Measurements from ENCODE around the gene MPV17. TPM values are rescaled to one million over a fixed set of nuclear protein-coding genes. Genes with fewer than 3 reads are reported as not detected.
A peak's percentile ranks its signal among the peaks of the same experiment; 100 is the strongest.
"Not testable (repeated sequence)": the region's sequence is repeated elsewhere in the genome, so short reads cannot be mapped to it uniquely, and the experiment has no call there.

MPV17 gene
- total RNA-seq, 1 donor from 2014 or later, result 37.2 TPM

DNA sequence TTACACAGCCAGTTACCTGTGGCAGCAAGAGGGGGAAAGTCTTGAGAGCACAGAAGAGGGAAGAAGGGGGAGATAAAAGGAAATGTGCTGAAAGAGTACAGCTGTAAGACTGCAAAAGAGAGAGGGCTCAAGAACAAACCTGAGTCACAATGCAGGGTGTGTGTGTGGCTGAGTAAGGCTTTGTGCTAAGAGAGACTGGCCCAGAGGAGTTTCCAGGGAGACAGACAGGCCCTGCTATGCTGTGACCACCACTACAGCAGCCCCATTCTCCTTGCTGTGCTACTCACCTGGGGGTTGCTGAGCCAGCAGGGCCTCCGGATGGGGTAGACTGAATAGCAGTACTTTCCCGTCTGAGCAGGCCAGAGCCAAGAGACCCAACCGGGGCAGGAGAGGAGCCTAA is 12.4 kb upstream of the MPV17 start:
- no peak for ATAC-seq (ENCODE audit: poor library complexity)
- intact Hi-C loops (cut with DNase I), result no loop called here
- DNase-seq, result no peak

DNA sequence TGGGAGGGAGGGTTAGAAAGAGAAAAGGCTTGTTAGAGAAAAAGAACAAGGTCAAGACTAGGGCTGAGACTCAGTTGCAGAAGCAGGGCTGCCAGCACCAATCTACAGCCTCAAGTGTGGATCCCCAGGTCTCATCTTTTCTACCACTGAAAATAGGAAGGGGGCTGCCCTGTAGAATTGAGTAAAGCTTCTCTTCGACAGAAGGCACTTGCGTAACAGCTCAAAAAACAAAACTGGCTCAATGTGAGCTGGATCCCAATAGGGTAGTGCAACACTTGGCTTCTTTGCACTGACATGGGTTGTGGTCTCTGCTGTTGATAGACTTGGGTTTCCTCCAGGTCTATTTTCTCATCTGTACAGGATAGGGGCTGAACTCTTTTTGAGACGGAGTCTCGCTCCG is 1.8 kb upstream of the MPV17 start:
- intact Hi-C loops (cut with DNase I), result no loop called here
- no peak for DNase-seq
- no peak for ATAC-seq (ENCODE audit: poor library complexity)

DNA sequence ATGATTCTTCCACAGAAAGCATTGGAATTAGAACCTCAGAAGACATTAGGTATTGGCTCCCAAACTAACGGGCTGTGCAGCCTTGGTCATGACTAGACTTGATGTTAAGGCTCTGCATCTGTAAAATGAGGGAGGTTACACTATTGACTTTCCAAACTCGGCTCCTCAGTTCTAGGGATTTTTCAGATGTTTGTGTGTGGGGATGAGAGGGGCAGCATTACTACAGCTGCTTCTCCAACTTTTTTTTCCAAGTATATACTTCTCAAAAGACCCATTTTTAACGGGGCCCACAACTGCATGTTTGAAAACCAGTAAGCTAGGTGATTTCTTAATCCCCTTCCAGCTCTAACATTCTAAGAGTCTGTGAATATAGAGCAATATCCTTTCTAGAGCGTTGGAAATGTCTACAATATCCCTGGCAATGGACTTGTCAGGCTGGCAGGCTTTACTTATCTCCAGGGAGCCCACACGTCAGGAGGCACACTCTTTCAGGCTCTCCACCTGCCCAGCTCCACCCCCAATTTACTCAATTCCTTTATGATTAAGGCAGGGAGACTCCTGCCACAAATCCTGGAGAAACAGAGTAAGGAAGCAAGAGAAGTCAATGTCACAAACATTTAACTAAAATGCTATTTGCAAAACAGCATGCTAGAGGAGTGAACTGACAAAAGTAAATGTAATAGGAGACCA is 844 bp upstream of the MPV17 start:
- no peak for DNase-seq
- ATAC-seq (ENCODE audit: poor library complexity), result peak; percentile 9
- intact Hi-C loops (cut with DNase I), result no loop called here

DNA sequence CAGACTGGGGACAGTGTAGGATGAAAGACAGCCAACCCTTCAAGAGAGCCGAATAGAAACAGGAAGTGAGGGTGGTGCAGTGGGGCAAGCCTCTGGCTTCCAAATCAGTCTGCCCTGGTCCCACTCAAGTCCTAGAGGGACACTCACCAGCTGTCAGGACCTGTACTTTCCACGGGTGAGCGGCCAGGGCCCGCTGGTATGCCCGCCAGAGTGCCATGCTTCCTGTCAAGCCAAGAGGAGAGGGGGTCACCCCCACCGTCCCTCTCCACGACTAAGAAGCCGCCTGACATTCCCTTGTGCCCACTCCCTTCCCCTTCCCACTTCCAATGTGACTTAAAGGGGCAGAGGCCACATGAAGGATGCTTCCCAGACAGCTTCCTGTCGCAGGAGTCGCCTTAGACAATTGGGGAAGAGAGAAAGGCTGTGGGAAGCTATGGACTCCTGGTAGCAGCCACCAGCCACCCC is 564 bp downstream of the MPV17 start:
- intact Hi-C loops (cut with DNase I), result no loop called here
- ATAC-seq (ENCODE audit: poor library complexity), result peak; percentile 11
- DNase-seq, result no peak

DNA sequence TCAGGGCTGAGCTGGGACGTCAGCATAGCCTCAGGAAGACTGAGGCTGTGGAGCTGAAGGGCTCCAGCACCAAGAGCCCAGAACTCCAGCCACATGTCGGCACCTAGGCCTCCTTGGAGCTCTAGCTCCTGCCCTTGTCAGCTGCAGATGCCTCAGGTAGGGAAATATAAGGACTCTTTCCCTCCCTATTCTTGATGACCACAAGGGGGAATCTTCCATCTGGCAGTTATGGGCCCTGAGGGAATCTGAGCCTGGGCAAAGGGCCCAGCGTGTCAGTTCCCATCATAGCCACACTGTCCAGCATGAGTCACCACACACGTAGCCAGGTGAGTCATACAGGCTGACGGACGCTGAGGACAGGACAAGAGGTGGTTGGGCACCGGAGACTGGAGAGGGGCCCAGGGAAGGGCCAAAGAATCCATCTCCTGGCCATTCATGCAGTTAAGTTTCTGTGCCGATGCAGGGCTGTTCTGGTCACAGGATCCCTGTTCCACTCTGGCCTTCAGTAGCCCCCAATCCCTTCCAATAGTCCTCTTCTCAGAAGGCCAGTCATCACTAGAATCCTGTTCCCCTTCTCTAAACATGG is 1.8 kb downstream of the MPV17 start:
- ATAC-seq (ENCODE audit: poor library complexity), result peak; percentile 65
- peak; percentile 80 for DNase-seq
- intact Hi-C loops (cut with DNase I), result no loop called here

DNA sequence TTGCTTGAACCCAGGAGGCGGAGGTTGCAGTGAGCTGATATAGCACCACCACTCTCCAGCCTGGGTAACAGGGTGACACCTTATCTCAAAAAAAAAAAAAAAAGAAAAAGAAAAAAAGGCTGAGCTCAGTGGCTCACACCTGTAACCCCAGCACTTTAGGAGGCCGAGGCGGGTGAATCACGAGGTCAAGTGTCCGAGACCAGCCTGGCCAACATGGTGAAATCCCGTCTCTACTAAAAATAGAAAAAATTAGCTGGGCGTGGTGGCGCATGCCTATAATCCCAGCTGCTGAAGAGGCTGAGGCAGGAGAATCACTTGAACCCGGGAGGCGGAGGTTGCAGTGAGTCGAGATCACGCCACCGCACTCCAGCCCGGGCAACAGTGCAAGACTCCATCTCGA is 3.1 kb downstream of the MPV17 start:
- ATAC-seq (ENCODE audit: poor library complexity); DNase-seq; intact Hi-C loops (cut with DNase I): not testable (repeated sequence)

DNA sequence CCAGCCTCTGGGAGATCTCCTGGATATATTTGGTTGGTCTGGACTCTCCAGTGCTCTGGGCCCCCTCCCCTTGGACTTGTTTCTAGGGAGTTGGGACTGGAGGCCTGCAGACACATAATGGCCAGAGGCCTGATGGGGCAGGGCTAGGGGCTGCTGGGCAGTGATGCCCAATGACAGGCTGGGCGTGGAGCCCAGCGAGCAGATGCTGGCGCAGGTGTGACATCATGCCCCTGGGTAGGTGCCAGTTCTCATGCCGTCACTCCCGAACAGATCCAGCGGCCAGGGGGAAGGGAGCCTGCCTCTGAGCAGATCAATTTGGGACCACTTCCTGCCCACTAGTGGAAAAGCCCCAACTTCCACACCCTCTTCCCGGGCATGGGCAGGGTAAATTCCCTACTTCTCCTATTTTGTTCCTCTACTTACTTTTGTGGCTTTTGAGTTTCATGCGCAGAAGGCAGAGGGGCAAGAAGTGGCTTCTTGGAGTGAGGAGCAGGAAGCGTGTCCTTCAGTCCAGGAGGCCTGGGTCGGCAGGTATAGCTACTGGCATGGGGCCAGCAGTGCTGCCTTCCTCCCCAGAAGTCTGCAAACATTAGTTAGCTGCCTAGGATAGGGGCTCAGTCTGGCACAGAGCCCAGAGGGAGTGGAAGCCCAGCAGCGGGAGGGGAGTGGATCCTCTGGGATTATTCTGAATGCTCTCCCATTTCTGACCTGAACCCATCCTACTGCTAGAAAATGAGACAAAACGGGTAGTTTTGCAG is 6.1 kb downstream of the MPV17 start:
- peak; percentile 60 for DNase-seq
- peak; percentile 14 for ATAC-seq (ENCODE audit: poor library complexity)
- intact Hi-C loops (cut with DNase I), result no loop called here

DNA sequence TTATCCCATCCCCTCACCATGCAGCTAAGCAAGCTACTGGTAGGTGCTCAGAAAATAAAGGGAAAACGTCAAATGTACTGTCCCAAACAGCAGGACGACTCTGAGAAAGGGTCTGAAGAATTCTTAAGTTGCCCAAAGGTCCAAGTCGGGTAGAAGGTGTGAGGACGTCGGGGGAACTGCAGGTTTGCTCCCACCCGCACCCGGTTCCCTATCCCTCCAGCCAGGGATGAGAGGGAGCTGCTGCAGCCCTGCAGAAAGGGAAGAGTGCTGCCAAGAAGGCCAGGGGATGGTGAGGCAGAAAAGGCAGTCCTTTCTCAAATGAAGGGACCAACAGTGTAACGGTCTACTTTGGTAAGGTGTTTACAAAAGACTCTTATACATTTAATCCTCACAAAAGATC is 7.8 kb downstream of the MPV17 start:
- DNase-seq (no peak), ATAC-seq (ENCODE audit: poor library complexity) (no peak)
- intact Hi-C loops (cut with DNase I), result no loop called here

DNA sequence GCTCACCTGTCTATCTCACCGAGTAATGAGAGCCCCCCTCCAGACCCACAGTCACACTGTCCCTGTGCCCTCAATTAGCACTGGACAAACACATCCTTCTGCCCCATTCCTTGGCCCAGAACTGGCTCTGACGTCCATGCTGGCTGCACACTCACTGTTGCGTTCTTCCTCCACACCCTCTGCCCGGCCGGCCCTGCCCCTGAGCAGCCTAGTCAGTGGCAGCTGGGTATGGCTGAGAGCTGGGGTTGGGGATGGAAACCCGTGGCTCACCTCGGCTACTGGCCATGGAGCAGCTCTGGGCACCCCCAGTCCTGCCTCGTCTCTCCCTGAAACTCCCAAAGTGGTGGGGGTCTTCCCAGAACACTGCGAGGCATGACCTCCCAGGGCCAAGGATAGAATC is 8.2 kb downstream of the MPV17 start:
- DNase-seq, result no peak
- intact Hi-C loops (cut with DNase I), result no loop called here
- ATAC-seq (ENCODE audit: poor library complexity), result no peak

DNA sequence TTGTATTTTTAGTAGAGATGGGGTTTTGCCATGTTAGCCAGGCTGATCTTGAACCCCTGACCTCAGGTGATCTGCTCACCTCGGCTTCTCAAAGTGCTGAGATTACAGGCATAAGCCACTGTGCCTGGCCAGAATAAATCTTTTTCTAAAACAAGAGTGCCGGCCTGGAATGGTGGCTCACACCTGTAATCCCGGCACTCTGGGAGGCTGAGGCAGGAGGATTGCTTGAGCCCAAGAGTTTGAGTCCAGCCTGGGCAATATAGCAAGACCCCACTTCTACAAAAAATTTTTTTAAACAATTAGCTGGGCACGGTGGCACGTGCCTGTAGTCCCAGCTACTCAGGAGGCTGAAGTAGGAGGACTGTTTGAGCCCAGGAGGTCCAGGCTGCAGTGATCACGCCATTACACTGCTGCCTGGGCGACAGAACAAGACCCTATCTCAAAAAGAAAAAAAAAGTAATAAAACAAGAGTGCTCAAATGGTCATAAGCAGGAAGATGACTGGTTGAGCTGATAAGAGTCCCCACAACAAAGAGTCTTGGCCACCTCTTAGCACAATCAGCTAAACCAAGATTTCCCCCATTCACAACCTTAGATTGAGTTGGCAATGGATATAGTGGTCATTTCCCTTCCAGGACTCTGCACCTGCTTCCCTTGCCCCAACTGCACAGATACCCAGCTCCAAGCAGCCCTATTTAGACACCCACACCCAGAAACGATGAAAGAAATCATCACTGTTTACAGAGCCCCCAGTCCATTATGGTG is 8.8 kb downstream of the MPV17 start:
- intact Hi-C loops (cut with DNase I), result no loop called here
- ATAC-seq (ENCODE audit: poor library complexity), result no peak
- DNase-seq, result no peak

DNA sequence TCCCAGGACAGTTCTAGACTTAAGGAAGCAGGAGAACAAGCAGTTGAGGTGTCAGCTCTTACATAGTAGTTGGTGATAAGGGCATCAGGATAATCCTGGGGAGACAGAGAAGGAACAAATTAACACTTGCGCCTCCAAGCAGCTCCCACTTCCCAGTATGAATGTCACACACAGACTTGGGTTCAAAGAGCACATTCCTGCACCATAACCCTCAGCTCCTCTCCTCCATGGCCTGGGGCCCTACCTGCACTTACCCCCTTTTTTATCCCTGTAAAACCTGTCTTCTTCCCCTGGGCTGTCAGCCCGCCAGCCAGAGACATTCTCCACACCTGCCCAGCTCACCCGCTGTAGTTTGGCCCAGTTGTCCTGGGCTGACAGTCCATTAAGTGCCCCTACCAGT is 10.7 kb downstream of the MPV17 start:
- DNase-seq, result no peak
- intact Hi-C loops (cut with DNase I), result no loop called here
- peak; percentile 2 for ATAC-seq (ENCODE audit: poor library complexity)

DNA sequence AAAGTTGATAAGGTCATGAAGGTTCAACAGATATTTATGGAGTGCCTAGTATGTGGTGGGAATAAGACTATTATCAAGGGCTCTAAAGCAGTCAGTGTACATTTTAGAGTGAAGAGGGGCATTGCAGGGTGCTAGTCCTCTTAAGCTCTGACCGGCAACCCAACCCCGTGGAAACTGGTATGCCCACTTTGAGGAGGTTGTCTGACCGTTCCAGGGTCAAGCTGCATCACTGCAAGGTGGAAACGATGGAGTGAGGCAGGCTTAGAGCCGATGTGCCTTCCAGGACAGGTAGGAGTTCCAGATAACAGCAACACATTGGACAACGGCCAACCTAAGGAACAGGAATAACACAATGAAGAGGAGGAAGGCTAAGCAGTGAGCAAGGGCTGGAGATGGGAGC is 13.2 kb downstream of the MPV17 start:
- ATAC-seq (ENCODE audit: poor library complexity) (no peak), DNase-seq (no peak)
- intact Hi-C loops (cut with DNase I), result no loop called here

DNA sequence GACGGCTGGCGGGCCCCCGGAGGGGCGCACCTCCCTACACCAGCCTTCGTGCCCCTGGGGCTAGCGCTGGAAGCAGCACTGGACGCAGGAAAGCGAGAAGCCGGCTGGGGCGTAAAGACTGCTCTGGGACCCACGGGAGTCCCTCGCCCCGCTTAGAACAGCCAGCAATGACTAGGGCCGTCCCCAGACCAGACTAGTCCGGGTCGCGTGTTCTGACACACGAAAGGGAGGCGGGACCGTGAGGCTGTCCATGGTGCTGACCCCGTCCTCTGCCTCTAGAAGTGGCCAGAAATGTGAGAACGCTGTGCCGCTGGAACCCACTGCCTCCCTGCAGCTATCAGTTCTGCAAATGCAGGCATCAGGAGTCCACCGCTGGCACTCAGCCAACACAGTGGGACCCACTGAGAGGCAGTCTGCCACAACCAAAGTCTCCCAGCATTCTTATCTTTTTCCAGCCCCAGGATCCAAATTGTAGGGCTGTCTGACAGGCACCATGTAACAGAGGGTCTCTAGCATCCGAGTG is 14.5 kb downstream of the MPV17 start, which contains the start of gene UCN:
UCN (minus strand) TSS at position 87 of the 523 bp plus-strand sequence. CDS start 550 bp downstream, outside the sequence.
- ATAC-seq (ENCODE audit: poor library complexity), result peak; percentile 17
- intact Hi-C loops (cut with DNase I), result no loop called here

DNA sequence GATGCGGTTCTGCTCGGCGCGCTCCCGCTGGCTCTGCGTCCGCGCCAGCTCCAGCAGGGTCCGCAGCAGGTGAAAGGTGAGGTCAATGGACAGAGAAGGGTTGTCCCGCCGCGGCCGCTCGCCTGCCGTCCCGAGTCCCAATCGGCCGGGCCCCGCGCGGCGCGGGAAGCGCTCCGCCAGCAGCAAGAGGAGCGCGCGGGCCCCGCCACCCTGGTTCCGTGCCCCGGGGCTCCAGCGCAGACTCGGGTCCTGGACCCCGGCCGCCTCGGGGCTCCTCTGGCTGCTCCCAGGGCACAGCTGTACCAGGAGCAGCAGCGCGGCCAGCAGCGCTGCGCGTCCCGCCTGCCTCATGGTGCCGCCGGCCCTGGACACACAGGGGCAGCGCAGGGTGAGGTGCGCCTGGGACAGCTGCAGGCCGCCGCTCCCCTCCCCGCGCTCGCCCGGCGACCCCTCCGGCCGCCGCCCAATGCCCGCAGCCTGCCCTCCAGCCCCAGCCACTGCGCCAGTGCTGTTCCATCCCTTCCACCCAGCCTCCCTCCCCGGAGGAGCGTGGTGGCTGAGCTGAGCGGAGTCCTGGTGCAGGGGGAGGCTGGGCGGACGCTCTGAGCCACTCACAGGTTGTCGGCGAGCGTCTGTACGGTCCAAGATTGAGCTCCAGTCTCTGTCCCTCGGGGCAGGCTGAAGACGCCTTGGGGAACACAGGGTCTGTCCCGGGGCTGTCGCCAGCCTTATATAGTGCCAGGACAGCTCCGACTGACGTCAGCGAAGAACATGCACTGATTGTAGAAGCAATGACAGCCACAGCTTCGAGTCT is 15.1 kb downstream of the MPV17 start:
- peak; percentile 1 for ATAC-seq (ENCODE audit: poor library complexity)
- no peak for DNase-seq
- intact Hi-C loops (cut with DNase I), result no loop called here

More for the DNA sequence above, 14.5 kb downstream of the MPV17 start, which contains the start of gene UCN:
- peak; percentile 67 for DNase-seq

DNA sequence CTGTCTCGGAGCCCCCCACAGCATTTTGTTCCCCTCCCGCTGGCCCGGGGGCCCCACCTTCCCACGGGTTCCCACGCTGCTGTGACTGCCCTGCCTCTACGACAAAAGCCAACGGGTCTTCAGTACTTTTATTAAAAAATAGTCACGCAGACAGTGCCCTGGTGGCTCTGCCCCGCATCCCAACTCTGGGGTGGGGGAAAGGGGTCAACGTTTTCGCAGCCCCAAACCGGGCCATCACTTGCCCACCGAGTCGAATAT is 15.7 kb downstream of the MPV17 start:
- intact Hi-C loops (cut with DNase I), result no loop called here
- DNase-seq, result no peak
- ATAC-seq (ENCODE audit: poor library complexity), result no peak

DNA sequence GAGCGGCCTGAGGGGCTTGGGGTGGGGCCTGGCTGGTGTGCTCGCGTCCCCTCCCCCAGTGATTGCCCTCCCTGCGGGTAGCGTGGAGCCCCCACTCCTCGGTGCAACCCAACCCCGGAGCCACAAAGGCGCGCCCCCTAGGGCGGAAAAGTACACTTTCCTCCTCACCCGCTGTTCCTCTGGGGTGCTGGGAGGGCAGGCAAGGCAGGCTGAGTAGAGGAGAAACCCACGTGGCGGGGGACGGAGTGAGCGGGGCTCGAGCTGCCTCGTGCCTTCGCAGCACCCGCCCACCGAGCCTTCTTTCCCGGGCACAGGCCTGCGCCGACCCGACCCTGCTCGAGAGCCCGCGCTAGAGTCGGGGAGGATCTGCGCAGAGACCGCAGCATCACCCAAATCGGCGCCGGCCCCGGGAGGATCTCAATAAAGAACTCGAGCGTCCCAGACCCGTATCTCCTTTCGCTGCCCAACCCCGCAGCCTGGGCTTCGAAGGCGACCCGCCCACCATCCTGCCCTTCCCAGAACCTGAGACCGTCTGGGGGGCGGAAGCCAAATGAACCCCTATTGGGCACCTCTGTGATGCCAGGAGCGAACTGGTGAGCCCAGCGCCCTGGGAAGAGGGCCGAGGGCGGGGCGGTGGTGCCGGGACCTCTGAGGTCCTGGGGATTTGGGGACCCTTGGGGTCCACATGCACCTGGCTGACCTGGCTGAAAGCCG is 16.2 kb downstream of the MPV17 start:
- ATAC-seq (ENCODE audit: poor library complexity) (no peak), DNase-seq (no peak)
- intact Hi-C loops (cut with DNase I), result no loop called here

DNA sequence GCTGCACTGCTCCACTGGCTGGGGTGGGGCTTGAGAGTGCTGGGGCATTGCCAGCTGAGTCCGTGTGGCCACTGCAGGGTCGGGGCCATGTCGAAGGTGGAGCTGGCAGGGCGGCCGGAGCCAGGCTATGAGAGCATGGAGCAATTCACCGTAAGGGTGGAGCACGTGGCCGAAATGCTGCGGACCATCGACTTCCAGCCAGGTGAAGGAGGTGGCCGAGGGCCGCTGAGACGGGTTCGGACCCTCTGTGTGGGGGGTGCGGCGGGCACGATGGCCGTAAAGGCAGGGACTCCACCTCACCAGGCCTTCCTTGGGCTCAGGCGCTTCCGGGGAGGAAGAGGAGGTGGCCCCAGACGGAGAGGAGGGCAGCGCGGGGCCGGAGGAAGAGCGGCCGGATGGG is 16.8 kb downstream of the MPV17 start:
- ATAC-seq (ENCODE audit: poor library complexity) (no peak), DNase-seq (no peak)
- intact Hi-C loops (cut with DNase I), result no loop called here

DNA sequence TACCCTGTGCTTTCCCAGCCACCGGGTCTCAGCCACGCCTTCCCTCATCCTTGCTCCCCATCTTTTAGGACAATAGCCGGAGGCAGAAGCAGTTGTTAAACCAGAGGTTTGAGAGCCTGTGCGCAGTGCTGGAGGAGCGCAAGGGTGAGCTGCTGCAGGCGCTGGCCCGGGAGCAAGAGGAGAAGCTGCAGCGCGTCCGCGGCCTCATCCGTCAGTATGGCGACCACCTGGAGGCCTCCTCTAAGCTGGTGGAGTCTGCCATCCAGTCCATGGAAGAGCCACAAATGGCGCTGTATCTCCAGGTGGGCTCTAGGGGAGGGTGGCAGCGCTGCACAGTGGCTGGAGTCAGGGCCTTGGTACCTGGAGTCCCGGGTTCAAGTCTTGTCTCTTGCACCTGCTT is 17.4 kb downstream of the MPV17 start:
- no peak for DNase-seq
- intact Hi-C loops (cut with DNase I), result no loop called here
- no peak for ATAC-seq (ENCODE audit: poor library complexity)

Measured in Right ventricle myocardium superior (tissue), 1 donor.